ENCODE results near the gene ATG9A. TPM values are rescaled to one million over a fixed set of nuclear protein-coding genes. Genes with fewer than 3 reads are reported as not detected.

ATG9A gene
- total and polyA plus RNA-seq, 2 of the 8 experiments (the other 6 are each of a cell fraction or from before 2014, with no cell fraction given): 43.6 to 66.8 TPM

DNA sequence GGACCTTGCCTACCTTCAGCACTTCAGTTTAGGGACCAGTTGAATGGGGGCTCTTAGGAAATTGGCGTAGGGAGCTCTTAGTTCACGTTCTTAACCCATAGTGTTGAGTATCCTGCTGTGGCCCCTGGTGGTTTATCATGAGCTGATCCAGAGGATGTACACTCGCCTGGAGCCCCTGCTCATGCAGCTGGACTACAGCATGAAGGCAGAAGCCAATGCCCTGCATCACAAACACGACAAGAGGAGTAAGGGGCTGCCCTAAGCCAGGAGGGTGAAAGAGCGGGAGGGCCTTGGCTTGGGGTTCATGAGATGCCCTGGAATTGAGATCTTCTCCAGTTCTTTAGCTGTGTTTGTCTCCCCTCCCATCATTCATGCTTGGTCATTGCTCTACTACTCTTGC is 48.5 kb downstream of the ATG9A start:
- Histone ChIP-seq H2BK15ac (ENCODE audit: low read length) (no peak overlapping the region), H4K5ac (ENCODE audit: insufficient read length, low read depth, low read length) (no peak overlapping the region), H3K14ac (ENCODE audit: insufficient read length) (no peak overlapping the region), H2AFZ (ENCODE audit: low read length) (no peak overlapping the region), H3K9ac (replicated peaks in 1 of 4; ENCODE audit: extremely low read depth in 1 of 4, low read depth in 3 of 4, low read length in 3 of 4) (no peak overlapping the region), H3K23ac (ENCODE audit: insufficient read length) (no peak overlapping the region), H3K79me1 (ENCODE audit: low read depth, low read length) (peaks cover 6% of the 10 kb centered on the region), H3K4me3 (ENCODE audit: extremely low read depth in 1 of 4, insufficient read depth in 2 of 4, low read depth in 3 of 4, low read length in 4 of 4) (no peak overlapping the region), H3K9me3 (ENCODE audit: insufficient read depth in 2 of 2, low read depth in 1 of 2, low read length in 1 of 2) (no peaks in the 10 kb centered on the region), H3K27me3 (replicated peaks in 1 of 4; ENCODE audit: control insufficient read depth in 3 of 4, extremely low read depth in 1 of 4, insufficient read depth in 3 of 4, low read length in 3 of 4) (no peaks in the 10 kb centered on the region), H3K36me3 (ENCODE audit: control insufficient read depth in 2 of 4, insufficient read depth in 4 of 4, low read length in 3 of 4) (peaks cover 6 to 37% (median 22%) of the 10 kb centered on the region in 4 experiments; a peak in 6 of 8 replicates), H2BK20ac (ENCODE audit: low read length) (no peak overlapping the region), H3K4me1 (replicated peaks in 1 of 4; ENCODE audit: control insufficient read depth in 3 of 4, insufficient read depth in 4 of 4, low read length in 3 of 4) (peaks cover 0 to 7% (median 6%) of the 10 kb centered on the region in 4 experiments; a peak in 6 of 7 replicates), H3K23me2 (ENCODE audit: low read depth, low read length) (peaks cover 11% of the 10 kb centered on the region; the same call in 1 of the 2 replicates), H2BK12ac (ENCODE audit: low read depth, low read length) (no peak overlapping the region), H4K20me1 (replicated peaks in 1 of 2; ENCODE audit: control insufficient read depth in 1 of 2, insufficient read depth in 2 of 2, low read length in 2 of 2) (peaks cover 0 to 4% of the 10 kb centered on the region in 2 experiments), H2AK5ac (ENCODE audit: low read depth, low read length) (no peak overlapping the region), H4K8ac (ENCODE audit: extremely low read depth, insufficient read depth, low read length) (no peak overlapping the region), H4K91ac (replicated peaks; ENCODE audit: insufficient read length, low read length) (no peak overlapping the region), H2BK5ac (ENCODE audit: low read depth, low read length) (no peak overlapping the region), H3K18ac (ENCODE audit: extremely low read depth, low read length) (no peak overlapping the region), H3K79me2 (ENCODE audit: control insufficient read depth in 1 of 2, insufficient read depth in 2 of 2, low read length in 2 of 2) (peaks cover 0 to 8% of the 10 kb centered on the region in 2 experiments; a peak in 1 of 4 replicates), H3K56ac (replicated peaks; ENCODE audit: insufficient read length, low read depth, low read length) (no peak overlapping the region), H3K27ac (ENCODE audit: low read depth, low read length) (no peak overlapping the region), H2BK120ac (replicated peaks; ENCODE audit: low read depth, low read length) (no peak overlapping the region), H3K4ac (replicated peaks; ENCODE audit: insufficient read length, low read depth, low read length) (no peak overlapping the region), H3K4me2 (ENCODE audit: insufficient read depth in 1 of 2, low read depth in 2 of 2, low read length in 2 of 2) (no peak overlapping the region)
- WGBS, 2 experiments (ENCODE audit: extremely low coverage in 1 of 2, insufficient coverage in 1 of 2, insufficient read length in 1 of 2, insufficient replicate concordance in 2 of 2, low coverage in 1 of 2, low lambda C conversion rate in 2 of 2, missing lambda C conversion rate in 1 of 2): 85% methylated on average over 5 of the region's 5 CpGs; no CpG with 5 or more reads in 1 of the 2 experiments
- ChIA-PET CTCF (ENCODE audit: partially characterized antibody) (interaction anchor here (0.8 to 3.9 kb wide), 7 partner anchors 10 to 97 kb away, joined by 3 to 18 read pairs (median 3); partner anchors contain the start of genes SLC23A3 and ZFAND2B), POLR2A (ENCODE audit: partially characterized antibody) (interaction anchor here (1.0 to 2.8 kb wide), 4 partner anchors 12 to 72 kb away, joined by 3 to 11 read pairs (median 4); partner anchors contain the start of gene TUBA4B)
- no peak for FAIRE-seq
- DNase-seq (ENCODE audit: low read depth in 1 of 2, low spot score in 2 of 2): no peak
- TF ChIP-seq KDM5A (IDR thresholded peaks at IDR 0.05; ENCODE audit: low read length) (no peak), KDM4A (IDR thresholded peaks at IDR 0.05; ENCODE audit: low read depth, low read length, severe bottlenecking) (no peak), BRCA1 (IDR thresholded peaks at IDR 0.05; ENCODE audit: low read depth, low read length) (no peak), SRF (IDR thresholded peaks at IDR 0.05; ENCODE audit: low read depth, low read length) (no peak), FOSL1 (IDR thresholded peaks at IDR 0.05; ENCODE audit: insufficient read depth, low read depth, low read length) (no peak), TAF1 (IDR thresholded peaks at IDR 0.05; ENCODE audit: low read depth, low read length) (no peak), BCL11A (IDR thresholded peaks at IDR 0.05; ENCODE audit: low read depth in 2 of 2, low read length in 2 of 2) (no peak), JUND (IDR thresholded peaks at IDR 0.05; ENCODE audit: low read length) (no peak), MAFK (IDR thresholded peaks at IDR 0.05; ENCODE audit: low read depth, low read length) (no peak), CTBP2 (IDR thresholded peaks at IDR 0.05; ENCODE audit: borderline replicate concordance, insufficient read depth, insufficient read length, low read length) (no peak)
- TF ChIP-seq, protein P1, sequence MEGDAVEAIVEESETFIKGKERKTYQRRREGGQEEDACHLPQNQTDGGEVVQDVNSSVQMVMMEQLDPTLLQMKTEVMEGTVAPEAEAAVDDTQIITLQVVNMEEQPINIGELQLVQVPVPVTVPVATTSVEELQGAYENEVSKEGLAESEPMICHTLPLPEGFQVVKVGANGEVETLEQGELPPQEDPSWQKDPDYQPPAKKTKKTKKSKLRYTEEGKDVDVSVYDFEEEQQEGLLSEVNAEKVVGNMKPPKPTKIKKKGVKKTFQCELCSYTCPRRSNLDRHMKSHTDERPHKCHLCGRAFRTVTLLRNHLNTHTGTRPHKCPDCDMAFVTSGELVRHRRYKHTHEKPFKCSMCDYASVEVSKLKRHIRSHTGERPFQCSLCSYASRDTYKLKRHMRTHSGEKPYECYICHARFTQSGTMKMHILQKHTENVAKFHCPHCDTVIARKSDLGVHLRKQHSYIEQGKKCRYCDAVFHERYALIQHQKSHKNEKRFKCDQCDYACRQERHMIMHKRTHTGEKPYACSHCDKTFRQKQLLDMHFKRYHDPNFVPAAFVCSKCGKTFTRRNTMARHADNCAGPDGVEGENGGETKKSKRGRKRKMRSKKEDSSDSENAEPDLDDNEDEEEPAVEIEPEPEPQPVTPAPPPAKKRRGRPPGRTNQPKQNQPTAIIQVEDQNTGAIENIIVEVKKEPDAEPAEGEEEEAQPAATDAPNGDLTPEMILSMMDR (IDR thresholded peaks at IDR 0.05; ENCODE audit: control extremely low read depth in 1 of 3, insufficient read depth in 1 of 3, low read depth in 1 of 3, low read length in 3 of 3): no peak
